A549 (cell line): ENCODE data around the gene DVL2. TPM values are rescaled to one million over a fixed set of nuclear protein-coding genes. Genes with fewer than 3 reads are reported as not detected.

ENCODE experiments used
- ATAC-seq, 2 experiments: fragments of 200-7000 bp in 1 of 2; fragments of >200 bp in 1 of 2; cut with Nextera tagmentation in 1 of 2; cut with Tn5 transposase in 1 of 2; 3 replicates each; pipeline versions ENCODE4 v1.8.0 to v1.9.1; 2018 to 2020; ENCODE audit warnings: mild to moderate bottlenecking in 1 of 2, moderate library complexity in 1 of 2
- CTCF ChIA-PET: fragments of 300-600 bp; sonication (Branson Sonifier 250); formaldehyde crosslinking; extraction: SDS; loops from one replicate; lab custom pipeline; 2021; ENCODE audit warnings: antibody characterized with exemption, inconsistent platforms; lab: Yijun Ruan, JAX
- POLR2A ChIA-PET: fragments of 350-600 bp; formaldehyde crosslinking; extraction: SDS; loops from one replicate; lab custom pipeline; 2021; ENCODE audit warnings: antibody characterized with exemption, inconsistent platforms; lab: Yijun Ruan, JAX
- DNase-seq, 2 experiments: peaks; one replicate each; pipeline versions ENCODE4 v3.0.0 to v3.0.0-alpha.2; 2011 to 2016; ENCODE audit warnings: low read depth in 1 of 2, low spot score in 1 of 2
- FAIRE-seq: peaks from 2 replicates; lab custom pipeline; 2011; peaks lifted over from hg19 to GRCh38; lab: Jason Lieb, UNC
- H3K27ac ChIP-seq, 2 experiments: fragments of >200 bp; sonication (Bioruptor Twin); formaldehyde crosslinking; 3 replicates each; pipeline ENCODE4 v1.5.1; 2016 to 2017
- H3K4me1 ChIP-seq: fragments of >200 bp; sonication (Bioruptor Twin); formaldehyde crosslinking; 3 replicates; pipeline ENCODE4 v1.6.1; 2016
- H3K4me2 ChIP-seq: fragments of >200 bp; sonication (Bioruptor Twin); formaldehyde crosslinking; 3 replicates; pipeline ENCODE4 v1.6.1; 2016
- H3K4me3 ChIP-seq: fragments of >200 bp; sonication (Bioruptor Twin); formaldehyde crosslinking; 3 replicates; pipeline ENCODE4 v1.5.1; 2016
- H3K9me3 ChIP-seq: fragments of >200 bp; sonication (Bioruptor Twin); formaldehyde crosslinking; 3 replicates; pipeline ENCODE4 v1.6.1; 2016
- BHLHE40 ChIP-seq: IDR thresholded peaks from 2 replicates; pipeline ENCODE4 v1.6.1; 2012; ENCODE audit warnings: low read depth, low read length, inconsistent platforms
- CBX8 ChIP-seq: fragments of 200-600 bp; sonication (generic); IDR thresholded peaks from 2 replicates; pipeline ENCODE4 v1.6.1; 2016
- CTCF ChIP-seq: fragments of >200 bp; sonication (Bioruptor Twin); formaldehyde crosslinking; IDR thresholded peaks from 3 replicates; pipeline ENCODE4 v1.5.1; 2016
- EP300 ChIP-seq, 2 experiments: fragments of >200 bp; sonication (Bioruptor Twin); formaldehyde crosslinking; IDR thresholded peaks; 2 replicates in 1 of 2; 3 replicates in 1 of 2; pipeline ENCODE4 v1.6.1; 2016 to 2017
- HOXB13 ChIP-seq: fragments of 250-450 bp; sonication (Bioruptor Pico); IDR thresholded peaks from 2 replicates; pipeline ENCODE4 v1.5.0; 2020; ENCODE audit warnings: low read depth, mild to moderate bottlenecking, moderate library complexity
- HOXB5 ChIP-seq: fragments of 250-450 bp; sonication (Bioruptor Pico); IDR thresholded peaks from 2 replicates; pipeline ENCODE4 v1.5.0; 2020; ENCODE audit warnings: mild to moderate bottlenecking, moderate library complexity
- JUN ChIP-seq, 2 experiments: fragments of >200 bp; sonication (Bioruptor Twin); formaldehyde crosslinking; IDR thresholded peaks; 2 replicates in 1 of 2; 3 replicates in 1 of 2; pipeline ENCODE4 v1.6.1; 2016 to 2017
- JUNB ChIP-seq: fragments of >200 bp; sonication (Bioruptor Twin); formaldehyde crosslinking; IDR thresholded peaks from 2 replicates; pipeline ENCODE4 v1.6.1; 2016
- NFE2L2 ChIP-seq: fragments of 150-350 bp; conservative IDR thresholded peaks from 2 replicates; pipeline ENCODE4 v1.6.1; 2014; ENCODE audit warnings: low read length
- PBX3 ChIP-seq: IDR thresholded peaks from 2 replicates; pipeline ENCODE4 v1.6.1; 2012
- POLR2AphosphoS2 ChIP-seq: conservative IDR thresholded peaks from 2 replicates; pipeline ENCODE4 v1.6.1; 2012; ENCODE audit warnings: low read length, improper control_type of control experiment, inconsistent platforms
- RARB ChIP-seq: fragments of 250-450 bp; sonication (Bioruptor Pico); IDR thresholded peaks from 2 replicates; pipeline ENCODE4 v1.8.0; 2021; ENCODE audit warnings: mild to moderate bottlenecking, moderate library complexity
- REST ChIP-seq: fragments of 200-600 bp; sonication (generic); IDR thresholded peaks from 2 replicates; pipeline ENCODE4 v1.6.1; 2016; ENCODE audit warnings: antibody characterized with exemption, mild to moderate bottlenecking, moderate library complexity
- WGBS: methylation state at CpG from one replicate; pipeline ENCODE4 v1.1.6; 2017; ENCODE audit errors: missing lambda C conversion rate; 5-methylcytosine and 5-hydroxymethylcytosine counted together
- polyA plus RNA-seq, 4 experiments: library from polyadenylated mRNA; depleted of rRNA in 3 of 4; stranded (reverse); fragments of >200 nt; fragmentation: RNase III in 1 of 4; extraction: RNeasy Plus Mini Kit Qiagen cat#74134 plus additional on column Dnase treatment in 1 of 4; gene quantifications; 2 replicates in 3 of 4; 3 replicates in 1 of 4; pipeline ENCODE4 v1.2.3, GENCODE V29; 2011 to 2017

DVL2 gene
- polyA plus RNA-seq, 2 of the 4 experiments (the other 2 are of a cell fraction), result 5.7 to 40.4 TPM

GRCh38 chr17:7213895-7214299 lies 20.4 kb downstream of the DVL2 start (continued):
- TF ChIP-seq CTCF (peak; percentile 64), RARB (CRISPR knock-in tag) (no peak), NFE2L2 (no peak), HOXB13 (CRISPR knock-in tag) (no peak), BHLHE40 (no peak), JUN (IDR thresholded peaks at IDR 0.05) (no peak), PBX3 (no peak), EP300 (IDR thresholded peaks at IDR 0.05) (no peak)

GRCh38 chr17:7211491-7212273 lies 22.6 kb downstream of the DVL2 start:
- no peak overlapping the region for H3K4me3 ChIP-seq
- no peaks in the 10 kb centered on the region for H3K9me3 ChIP-seq
- no peak for ATAC-seq
- no peak overlapping the region for H3K27ac ChIP-seq
- no peak for FAIRE-seq
- ChIA-PET POLR2A (no interaction called here), CTCF (no interaction called here)
- H3K4me2 ChIP-seq, result no peak overlapping the region
- 81% methylated on average over 28 of the region's 37 CpGs for WGBS
- TF ChIP-seq POLR2AphosphoS2, result no peak
- no peak for TF ChIP-seq HOXB5 (CRISPR knock-in tag)
- peaks cover 22% of the 10 kb centered on the region for H3K4me1 ChIP-seq
- DNase-seq, result no peak

- WGBS, result 89% methylated on average over 9 of the region's 9 CpGs
- H3K4me1 ChIP-seq, result peaks cover 16% of the 10 kb centered on the region
- no peaks in the 10 kb centered on the region for H3K9me3 ChIP-seq
- no peak overlapping the region for H3K4me2 ChIP-seq
- TF ChIP-seq CBX8 (no peak), REST (no peak), JUNB (no peak)
- CTCF ChIA-PET, result interaction anchor here (0.8 to 5.3 kb wide), 9 partner anchors 9 to 570 kb away, joined by 3 to 20 read pairs (median 5); partner anchors contain the start of genes ACADVL and DLG4
- ATAC-seq, result no peak
- no peak for FAIRE-seq
- H3K27ac ChIP-seq, result no peak overlapping the region
- H3K4me3 ChIP-seq, result no peak overlapping the region
- POLR2A ChIA-PET, result no interaction called here
- DNase-seq, result no peak
Observed at GRCh38 chr17:7208754-7209460, 25.4 kb downstream of the DVL2 start.
